Left lung (tissue), 10 donors: ENCODE results near the gene ZBTB17. TPM values are rescaled to one million over a fixed set of nuclear protein-coding genes. Genes with fewer than 3 reads are reported as not detected.

Experiments used
- ATAC-seq: fragments of 200-7000 bp; cut with Tn5 transposase; one replicate; pipeline ENCODE4 v1.9.1; 2020; ENCODE audit warnings: moderate library complexity
- DNase-seq, 4 donors: peaks; one replicate each; pipeline ENCODE4 v3.0.0-alpha.2; 2013 to 2020
- H3K27ac ChIP-seq, 2 donors: fragments of 200-600 bp; sonication (generic) in 1 of 2; one replicate each; pipeline versions ENCODE4 v1.5.0 to v1.8.0; 2020 to 2021
- H3K27me3 ChIP-seq, 2 donors: fragments of 200-600 bp; sonication (generic) in 1 of 2; one replicate each; pipeline versions ENCODE4 v1.5.0 to v1.8.0; 2020 to 2021
- H3K36me3 ChIP-seq, 2 donors: fragments of 200-600 bp; sonication (generic) in 1 of 2; one replicate each; pipeline versions ENCODE4 v1.5.0 to v1.8.0; 2020 to 2021
- H3K4me1 ChIP-seq, 2 donors: fragments of 200-600 bp; one replicate each; pipeline ENCODE4 v1.8.0; 2021
- H3K4me3 ChIP-seq, 2 donors: fragments of 200-600 bp; sonication (generic) in 1 of 2; one replicate each; pipeline versions ENCODE4 v1.5.0 to v1.8.0; 2020 to 2021; ENCODE audit warnings: mild to moderate bottlenecking in 1 of 2
- H3K9me3 ChIP-seq, 2 donors: fragments of 200-600 bp; sonication (generic) in 1 of 2; one replicate each; pipeline versions ENCODE4 v1.5.0 to v1.8.0; 2020 to 2021
- intact Hi-C, 2 donors: fragments of 100-400 bp; cut with DNase I; formaldehyde crosslinking; loops; one replicate each; pipeline versions ENCODE4 v1.11.2 to v1.14.2; 2022
- polyA plus RNA-seq, 6 donors: library from polyadenylated mRNA; unstranded; fragments of 120-200 nt; gene quantifications; one replicate each; pipeline ENCODE4 v1.2.1, GENCODE V29; 2013; ENCODE audit not compliant: insufficient read length in 6 of 6
- total RNA-seq, 2 donors: library from RNA; stranded (reverse); fragmentation: NEBNext Ultra II Directional; extraction: Animal tissue kit (Norgen Biotek cat#: 25700); gene quantifications; one replicate each; pipeline ENCODE4 v1.2.1, GENCODE V29; 2021
- TF ChIP-seq, protein P1 (sequence below), 2 donors: fragments of 200-600 bp; sonication (generic) in 1 of 2; IDR thresholded peaks; one replicate each; pipeline versions ENCODE4 v1.5.0 to v1.8.0; 2021; ENCODE audit warnings: antibody characterized with exemption in 2 of 2
- donor health status: DM: no; HTN: yes; CAD: no.
- donor health status: DM: no; HTN: no; CAD: no.

Gene ZBTB17
- total and polyA plus RNA-seq, 8 donors, result 27.4 to 46.5 (median 33.1) TPM

DNA sequence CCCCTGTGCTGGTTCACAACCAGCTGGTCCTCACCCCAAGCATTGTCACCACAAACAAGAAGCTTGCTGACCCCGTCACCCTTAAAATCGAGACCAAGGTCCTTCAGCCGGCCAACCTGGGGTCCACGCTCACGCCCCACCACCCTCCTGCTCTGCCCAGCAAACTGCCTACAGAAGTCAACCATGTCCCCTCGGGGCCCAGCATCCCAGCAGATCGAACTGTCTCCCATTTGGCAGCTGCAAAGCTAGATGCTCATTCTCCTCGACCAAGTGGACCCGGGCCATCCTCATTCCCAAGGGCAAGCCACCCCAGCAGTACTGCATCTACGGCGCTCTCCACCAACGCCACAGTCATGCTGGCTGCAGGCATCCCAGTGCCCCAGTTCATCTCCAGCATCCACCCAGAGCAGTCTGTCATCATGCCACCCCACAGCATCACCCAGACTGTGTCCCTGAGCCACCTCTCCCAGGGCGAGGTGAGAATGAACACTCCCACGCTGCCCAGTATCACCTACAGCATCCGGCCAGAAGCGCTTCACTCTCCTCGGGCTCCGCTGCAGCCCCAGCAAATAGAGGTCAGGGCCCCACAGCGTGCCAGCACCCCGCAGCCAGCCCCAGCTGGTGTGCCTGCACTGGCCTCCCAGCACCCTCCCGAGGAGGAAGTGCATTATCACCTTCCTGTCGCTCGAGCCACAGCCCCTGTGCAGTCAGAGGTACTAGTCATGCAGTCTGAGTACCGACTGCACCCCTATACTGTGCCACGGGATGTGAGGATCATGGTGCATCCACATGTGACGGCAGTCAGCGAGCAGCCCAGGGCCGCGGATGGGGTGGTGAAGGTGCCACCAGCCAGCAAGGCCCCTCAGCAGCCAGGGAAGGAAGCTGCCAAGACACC lies 40.6 kb downstream of the ZBTB17 start:
- Histone ChIP-seq H3K4me3 (no peak overlapping the region), H3K27ac (no peak overlapping the region), H3K9me3 (no peaks in the 10 kb centered on the region), H3K27me3 (no peaks in the 10 kb centered on the region), H3K36me3 (peaks cover 0 to 100% of the 10 kb centered on the region in 2 donors), H3K4me1 (peaks cover 0 to 20% of the 10 kb centered on the region in 2 donors)
- DNase-seq (no peak), ATAC-seq (no peak)
- intact Hi-C loops, result no loop called here
- TF ChIP-seq, protein P1, sequence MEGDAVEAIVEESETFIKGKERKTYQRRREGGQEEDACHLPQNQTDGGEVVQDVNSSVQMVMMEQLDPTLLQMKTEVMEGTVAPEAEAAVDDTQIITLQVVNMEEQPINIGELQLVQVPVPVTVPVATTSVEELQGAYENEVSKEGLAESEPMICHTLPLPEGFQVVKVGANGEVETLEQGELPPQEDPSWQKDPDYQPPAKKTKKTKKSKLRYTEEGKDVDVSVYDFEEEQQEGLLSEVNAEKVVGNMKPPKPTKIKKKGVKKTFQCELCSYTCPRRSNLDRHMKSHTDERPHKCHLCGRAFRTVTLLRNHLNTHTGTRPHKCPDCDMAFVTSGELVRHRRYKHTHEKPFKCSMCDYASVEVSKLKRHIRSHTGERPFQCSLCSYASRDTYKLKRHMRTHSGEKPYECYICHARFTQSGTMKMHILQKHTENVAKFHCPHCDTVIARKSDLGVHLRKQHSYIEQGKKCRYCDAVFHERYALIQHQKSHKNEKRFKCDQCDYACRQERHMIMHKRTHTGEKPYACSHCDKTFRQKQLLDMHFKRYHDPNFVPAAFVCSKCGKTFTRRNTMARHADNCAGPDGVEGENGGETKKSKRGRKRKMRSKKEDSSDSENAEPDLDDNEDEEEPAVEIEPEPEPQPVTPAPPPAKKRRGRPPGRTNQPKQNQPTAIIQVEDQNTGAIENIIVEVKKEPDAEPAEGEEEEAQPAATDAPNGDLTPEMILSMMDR (IDR thresholded peaks at IDR 0.05), result no peak

GRCh38 chr1:15934211-15935055 lies 41.5 kb downstream of the ZBTB17 start:
- Histone ChIP-seq H3K4me3 (no peak overlapping the region), H3K36me3 (peaks cover 0 to 100% of the 10 kb centered on the region in 2 donors), H3K4me1 (peaks cover 0 to 14% of the 10 kb centered on the region in 2 donors), H3K9me3 (no peaks in the 10 kb centered on the region), H3K27me3 (no peaks in the 10 kb centered on the region), H3K27ac (no peak overlapping the region)
- intact Hi-C loops, result no loop called here
- no peak for ATAC-seq
- TF ChIP-seq, protein P1 (IDR thresholded peaks at IDR 0.05), result no peak
- DNase-seq, result no peak

- no peak for DNase-seq
- Histone ChIP-seq H3K27ac (no peak overlapping the region), H3K4me3 (no peak overlapping the region), H3K27me3 (no peaks in the 10 kb centered on the region), H3K36me3 (peaks cover 0 to 100% of the 10 kb centered on the region in 2 donors), H3K4me1 (peaks cover 0 to 7% of the 10 kb centered on the region in 2 donors), H3K9me3 (no peaks in the 10 kb centered on the region)
- TF ChIP-seq, protein P1 (IDR thresholded peaks at IDR 0.05), result no peak
- intact Hi-C loops, result no loop called here
- no peak for ATAC-seq
Measured at GRCh38 chr1:15933684-15934083, 42.2 kb downstream of the ZBTB17 start.

DNA sequence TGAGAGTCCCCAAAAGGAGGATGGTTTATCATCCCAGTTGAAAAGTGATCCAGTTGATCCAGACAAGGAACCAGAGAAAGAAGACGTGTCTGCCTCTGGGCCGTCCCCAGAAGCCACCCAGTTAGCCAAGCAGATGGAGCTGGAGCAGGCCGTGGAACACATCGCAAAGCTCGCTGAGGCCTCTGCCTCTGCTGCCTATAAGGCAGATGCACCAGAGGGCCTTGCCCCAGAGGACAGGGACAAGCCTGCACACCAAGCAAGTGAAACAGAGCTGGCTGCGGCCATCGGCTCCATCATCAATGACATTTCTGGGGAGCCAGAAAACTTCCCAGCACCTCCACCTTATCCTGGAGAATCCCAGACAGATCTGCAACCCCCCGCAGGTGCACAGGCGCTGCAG lies 43.3 kb downstream of the ZBTB17 start:
- TF ChIP-seq, protein P1 (IDR thresholded peaks at IDR 0.05), result no peak
- no peak overlapping the region for H3K27ac ChIP-seq
- H3K27me3 ChIP-seq, result no peaks in the 10 kb centered on the region
- H3K4me1 ChIP-seq, result peaks cover 0 to 6% of the 10 kb centered on the region in 2 donors
- intact Hi-C loops, result no loop called here
- H3K36me3 ChIP-seq, result peaks cover 0 to 99% of the 10 kb centered on the region in 2 donors
- ATAC-seq (no peak), DNase-seq (no peak)
- no peak overlapping the region for H3K4me3 ChIP-seq
- no peaks in the 10 kb centered on the region for H3K9me3 ChIP-seq

DNA sequence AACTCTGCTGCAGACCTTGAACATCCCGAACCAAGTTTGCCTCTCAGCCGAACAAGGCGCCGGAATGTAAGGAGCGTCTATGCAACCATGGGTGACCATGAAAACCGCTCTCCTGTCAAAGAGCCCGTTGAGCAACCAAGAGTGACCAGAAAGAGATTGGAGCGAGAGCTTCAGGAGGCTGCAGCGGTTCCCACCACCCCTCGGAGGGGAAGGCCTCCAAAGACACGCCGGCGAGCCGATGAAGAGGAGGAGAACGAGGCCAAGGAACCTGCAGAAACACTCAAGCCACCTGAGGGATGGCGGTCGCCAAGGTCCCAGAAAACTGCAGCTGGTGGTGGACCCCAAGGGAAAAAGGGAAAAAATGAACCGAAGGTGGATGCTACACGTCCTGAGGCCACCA lies 44.0 kb downstream of the ZBTB17 start:
- no peak overlapping the region for H3K27ac ChIP-seq
- no peaks in the 10 kb centered on the region for H3K27me3 ChIP-seq
- H3K9me3 ChIP-seq, result no peaks in the 10 kb centered on the region
- H3K36me3 ChIP-seq, result peaks cover 0 to 99% of the 10 kb centered on the region in 2 donors
- TF ChIP-seq, protein P1 (IDR thresholded peaks at IDR 0.05), result no peak
- no peaks in the 10 kb centered on the region for H3K4me1 ChIP-seq
- intact Hi-C loops, result no loop called here
- H3K4me3 ChIP-seq, result no peak overlapping the region
- DNase-seq (no peak), ATAC-seq (no peak)
